ENCODE results near the gene YPEL4.

DNA sequence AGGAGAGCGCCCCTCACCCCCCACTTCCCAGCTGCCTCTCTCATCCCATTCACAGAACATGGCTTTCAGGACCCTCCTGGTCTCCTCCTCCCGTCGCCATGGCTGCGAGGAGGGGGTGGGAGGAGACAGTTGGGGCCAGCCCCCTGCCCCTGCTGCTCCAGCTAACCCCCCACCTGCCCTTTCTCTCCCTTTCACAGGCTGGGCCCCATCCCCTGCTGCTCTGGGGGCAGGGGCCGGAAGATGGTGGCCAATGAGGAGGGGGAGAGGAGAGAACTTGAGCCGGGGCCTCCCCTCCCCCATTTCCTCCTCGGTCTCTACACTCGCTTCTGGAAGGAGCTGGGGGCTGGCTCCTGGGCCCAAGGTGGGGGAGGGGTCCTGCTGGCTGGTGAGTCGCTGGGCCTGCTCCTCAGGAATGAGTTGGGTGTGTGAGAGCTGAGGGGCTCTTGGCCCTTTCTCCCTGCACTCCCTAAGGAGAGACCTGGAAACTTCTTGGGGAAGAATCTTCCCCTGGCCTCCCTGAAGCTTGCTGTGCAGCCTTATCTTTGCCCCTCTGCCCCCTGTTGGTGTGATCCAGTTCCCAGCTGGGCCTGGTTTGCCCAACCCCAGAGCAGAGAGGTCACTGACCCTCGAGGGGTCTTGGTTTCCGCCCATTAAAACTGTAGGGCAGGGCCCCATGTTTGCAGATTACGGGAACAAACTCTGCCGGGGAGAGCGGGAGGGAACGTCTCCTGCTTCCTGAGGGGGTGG is 10.2 kb downstream of the YPEL4 start:
- no peak for TF ChIP-seq NFRKB (IDR thresholded peaks at IDR 0.05)
- TF ChIP-seq SP1 (IDR thresholded peaks at IDR 0.05), result no peak
- TF ChIP-seq FOXK2 (IDR thresholded peaks at IDR 0.05), result no peak
- no peak for TF ChIP-seq BHLHE40 (IDR thresholded peaks at IDR 0.05; ENCODE audit: borderline replicate concordance)
- TF ChIP-seq FOXA1 (IDR thresholded peaks at IDR 0.05), result no peak

Data from HEK293T (cell line).